PC-9 (cell line): ENCODE measurements around the gene CFAP61. TPM values are rescaled to one million over a fixed set of nuclear protein-coding genes. Genes with fewer than 3 reads are reported as not detected.

Experiments
- BruUV-seq: library from RNA; stranded (reverse); fragments of 400-500 nt; replicated peaks from 2 replicates; lab custom pipeline; 2021; lab: Mats Ljungman, UMichigan
- CTCF ChIA-PET: fragments of 300-600 bp; sonication (Branson Sonifier 250); formaldehyde crosslinking; loops from one replicate; lab custom pipeline; 2022; ENCODE audit warnings: antibody characterized with exemption; lab: Charles Lee
- POLR2A ChIA-PET: fragments of 300-600 bp; sonication (Branson Sonifier 250); formaldehyde crosslinking; loops from one replicate; lab custom pipeline; 2022; ENCODE audit warnings: antibody characterized with exemption; ENCODE audit not compliant: unreplicated experiment; lab: Charles Lee
- DNase-seq, 2 experiments: peaks; one replicate each; pipeline versions ENCODE4 v3.0.0 to v3.0.0-alpha.2; 2015 to 2022; ENCODE audit warnings: mixed read lengths in 1 of 2
- H2AFZ ChIP-seq: fragments of 200-600 bp; sonication (generic); 2 replicates; pipeline ENCODE4 v1.8.1; 2017; ENCODE audit warnings: antibody characterized with exemption
- H3F3A ChIP-seq: fragments of 200-600 bp; sonication (generic); 2 replicates; pipeline ENCODE4 v1.8.1; 2017; ENCODE audit warnings: antibody characterized with exemption, mild to moderate bottlenecking, low read depth; ENCODE audit not compliant: insufficient read depth
- H3K27ac ChIP-seq: fragments of 200-600 bp; sonication (generic); 2 replicates; pipeline ENCODE4 v1.6.1; 2016; ENCODE audit warnings: mixed run types
- H3K27me3 ChIP-seq: fragments of 200-600 bp; sonication (generic); 2 replicates; pipeline ENCODE4 v1.6.1; 2016; ENCODE audit warnings: low read depth, mixed run types; ENCODE audit not compliant: insufficient read depth
- H3K36me3 ChIP-seq: fragments of 200-600 bp; sonication (generic); 2 replicates; pipeline ENCODE4 v1.6.1; 2016; ENCODE audit warnings: low read depth, mixed run types
- H3K4me1 ChIP-seq: fragments of 200-600 bp; sonication (generic); replicated peaks from 2 replicates; pipeline ENCODE4 v1.6.1; 2016; ENCODE audit warnings: mixed run types; ENCODE audit not compliant: insufficient read depth
- H3K4me2 ChIP-seq: fragments of 200-600 bp; sonication (generic); 2 replicates; pipeline ENCODE4 v1.6.1; 2017; ENCODE audit warnings: mixed run types
- H3K4me3 ChIP-seq: fragments of 200-600 bp; sonication (generic); 2 replicates; pipeline ENCODE4 v1.6.1; 2016; ENCODE audit warnings: mixed run types
- H3K79me2 ChIP-seq: fragments of 200-600 bp; sonication (generic); 2 replicates; pipeline ENCODE4 v1.6.1; 2017; ENCODE audit warnings: low read depth, mixed run types
- H3K9me2 ChIP-seq: fragments of 200-600 bp; sonication (generic); 2 replicates; pipeline ENCODE4 v1.8.1; 2017; ENCODE audit warnings: mild to moderate bottlenecking; ENCODE audit not compliant: insufficient read depth
- H3K9me3 ChIP-seq: fragments of 200-600 bp; sonication (generic); 2 replicates; pipeline ENCODE4 v1.8.1; 2016; ENCODE audit warnings: low read depth; ENCODE audit not compliant: insufficient read depth
- H4K20me1 ChIP-seq: fragments of 200-600 bp; sonication (generic); 2 replicates; pipeline ENCODE4 v1.8.1; 2017; ENCODE audit not compliant: insufficient read depth
- EZH2 ChIP-seq: fragments of 200-600 bp; sonication (generic); IDR thresholded peaks from 2 replicates; pipeline ENCODE4 v1.8.0; 2017; ENCODE audit warnings: antibody characterized with exemption, low read depth
- intact Hi-C: fragments of 100-400 bp; cut with micrococcal nuclease; formaldehyde crosslinking; loops from one replicate; pipeline ENCODE4 v1.10.0; 2022; ENCODE audit not compliant: unreplicated experiment
- total RNA-seq: library from RNA; stranded (reverse); gene quantifications from 2 replicates; pipeline ENCODE4 v1.2.3, GENCODE V29; 2021
- TF ChIP-seq, protein P1 (sequence below): fragments of 200-600 bp; sonication (generic); conservative IDR thresholded peaks from 2 replicates; pipeline ENCODE4 v1.6.1; 2017; ENCODE audit warnings: mixed run types, antibody characterized with exemption, mild to moderate bottlenecking, moderate library complexity

The CFAP61 gene
- total RNA-seq, 1 experiment from 2014 or later = 2.6 TPM

DNA sequence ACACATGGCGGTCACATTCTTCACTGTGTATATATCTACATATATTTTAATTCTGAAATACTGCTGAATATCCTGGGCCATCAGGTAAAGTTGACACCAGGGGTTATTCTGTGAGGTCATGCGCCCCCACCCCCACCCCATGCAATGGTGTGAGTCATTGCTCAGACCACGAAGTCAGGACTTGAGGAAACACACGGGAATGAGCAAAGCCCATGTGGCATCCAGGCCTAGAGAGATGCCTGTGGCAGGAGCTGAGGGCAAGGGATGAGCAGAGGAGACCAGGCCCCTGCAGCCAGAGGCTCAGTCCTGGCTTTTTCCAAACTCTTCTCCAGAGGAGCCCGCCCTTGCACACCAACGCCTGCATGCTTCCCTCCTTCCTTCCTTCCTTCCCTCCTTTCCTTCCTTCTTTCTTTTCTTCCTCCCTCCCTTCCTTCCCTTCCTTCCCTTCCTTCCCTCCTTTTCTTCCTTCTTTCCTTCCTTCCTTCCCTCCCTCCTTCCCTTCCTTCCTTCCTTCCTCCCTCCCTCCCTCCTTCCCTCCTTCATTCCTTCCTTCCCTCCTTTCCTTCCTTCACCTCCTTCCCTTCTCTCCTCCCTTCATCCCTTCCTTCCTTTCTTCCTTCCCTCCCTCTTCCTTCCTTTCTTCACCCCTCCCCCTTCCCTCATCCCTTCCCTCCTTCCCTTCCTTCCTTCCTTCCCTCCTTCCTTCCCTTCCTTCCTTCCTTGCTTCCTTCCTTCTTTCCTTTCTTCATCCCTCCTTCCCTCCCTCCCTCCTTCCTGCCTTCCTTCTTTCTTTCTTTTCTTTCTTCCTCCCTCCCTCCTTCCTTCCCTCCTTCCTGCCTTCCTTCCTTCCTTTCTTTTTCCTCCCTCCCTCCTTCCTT lies 243.5 kb downstream of the CFAP61 start:
- TF ChIP-seq, protein P1, sequence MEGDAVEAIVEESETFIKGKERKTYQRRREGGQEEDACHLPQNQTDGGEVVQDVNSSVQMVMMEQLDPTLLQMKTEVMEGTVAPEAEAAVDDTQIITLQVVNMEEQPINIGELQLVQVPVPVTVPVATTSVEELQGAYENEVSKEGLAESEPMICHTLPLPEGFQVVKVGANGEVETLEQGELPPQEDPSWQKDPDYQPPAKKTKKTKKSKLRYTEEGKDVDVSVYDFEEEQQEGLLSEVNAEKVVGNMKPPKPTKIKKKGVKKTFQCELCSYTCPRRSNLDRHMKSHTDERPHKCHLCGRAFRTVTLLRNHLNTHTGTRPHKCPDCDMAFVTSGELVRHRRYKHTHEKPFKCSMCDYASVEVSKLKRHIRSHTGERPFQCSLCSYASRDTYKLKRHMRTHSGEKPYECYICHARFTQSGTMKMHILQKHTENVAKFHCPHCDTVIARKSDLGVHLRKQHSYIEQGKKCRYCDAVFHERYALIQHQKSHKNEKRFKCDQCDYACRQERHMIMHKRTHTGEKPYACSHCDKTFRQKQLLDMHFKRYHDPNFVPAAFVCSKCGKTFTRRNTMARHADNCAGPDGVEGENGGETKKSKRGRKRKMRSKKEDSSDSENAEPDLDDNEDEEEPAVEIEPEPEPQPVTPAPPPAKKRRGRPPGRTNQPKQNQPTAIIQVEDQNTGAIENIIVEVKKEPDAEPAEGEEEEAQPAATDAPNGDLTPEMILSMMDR = no peak
- TF ChIP-seq EZH2 = no peak
- Histone ChIP-seq H3K4me3 (no peak overlapping the region), H3K9me3 (no peaks in the 10 kb centered on the region), H2AFZ (no peak overlapping the region), H3K9me2 (no peaks in the 10 kb centered on the region), H4K20me1 (no peaks in the 10 kb centered on the region), H3F3A (no peaks in the 10 kb centered on the region), H3K27ac (no peak overlapping the region), H3K79me2 (no peaks in the 10 kb centered on the region), H3K4me2 (no peak overlapping the region), H3K4me1 (no peaks in the 10 kb centered on the region), H3K36me3 (no peaks in the 10 kb centered on the region), H3K27me3 (peaks cover 40% of the 10 kb centered on the region)
- no TSS peak for BruUV-seq
- no peak for DNase-seq
- ChIA-PET POLR2A (no interaction called here), CTCF (no interaction called here)
- intact Hi-C loops = no loop called here

DNA sequence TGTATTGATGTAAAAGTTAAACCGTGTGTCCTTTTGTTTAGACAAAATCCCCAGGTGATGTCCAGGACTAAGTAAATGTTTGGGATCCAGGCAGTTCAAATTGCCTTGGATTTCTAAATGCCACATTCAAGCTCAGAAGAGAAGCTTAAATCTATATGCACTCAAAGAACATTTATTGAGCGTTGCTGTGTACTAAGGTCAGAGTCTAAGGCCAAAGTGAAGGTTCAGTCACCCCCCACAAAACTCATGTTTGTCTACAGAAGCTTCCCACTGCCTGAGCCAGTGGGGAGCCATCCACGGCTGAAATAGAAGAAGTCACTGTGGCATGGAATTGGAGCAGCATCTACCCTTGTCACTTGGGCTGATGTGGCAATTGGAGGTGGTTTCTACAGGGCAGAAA lies 244.8 kb downstream of the CFAP61 start:
- ChIA-PET CTCF (no interaction called here), POLR2A (no interaction called here)
- TF ChIP-seq, protein P1 = no peak
- no peak for TF ChIP-seq EZH2
- Histone ChIP-seq H3K9me3 (no peaks in the 10 kb centered on the region), H3K79me2 (no peaks in the 10 kb centered on the region), H3K4me1 (no peaks in the 10 kb centered on the region; the same call in 1 of the 2 replicates), H3K4me2 (no peak overlapping the region), H3K27me3 (peaks cover 53% of the 10 kb centered on the region), H3K4me3 (no peak overlapping the region), H3K9me2 (no peaks in the 10 kb centered on the region), H2AFZ (no peak overlapping the region), H3K27ac (no peak overlapping the region), H4K20me1 (no peaks in the 10 kb centered on the region), H3K36me3 (no peaks in the 10 kb centered on the region), H3F3A (no peaks in the 10 kb centered on the region)
- no TSS peak for BruUV-seq
- intact Hi-C loops = no loop called here
- DNase-seq = no peak

DNA sequence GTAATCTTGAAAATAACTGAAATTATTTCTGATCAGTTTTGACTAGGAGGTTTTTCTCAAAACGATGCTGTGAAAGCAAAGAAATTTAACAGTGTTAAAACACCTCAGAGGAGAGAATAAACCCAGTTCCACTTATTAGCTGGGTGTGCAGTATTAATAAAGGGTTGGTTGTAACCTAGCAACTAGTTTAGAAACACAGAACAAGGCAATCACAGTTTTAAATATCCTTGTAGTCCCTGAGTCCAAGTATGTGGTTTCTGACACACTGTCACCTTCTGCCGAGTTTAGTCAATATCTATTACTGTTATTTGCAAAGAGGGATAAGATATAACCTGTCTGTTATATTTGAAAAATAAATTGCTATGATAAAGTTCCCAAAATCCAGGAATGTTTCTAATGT lies 245.4 kb downstream of the CFAP61 start:
- Histone ChIP-seq H3K4me1 (no peaks in the 10 kb centered on the region; the same call in 1 of the 2 replicates), H3K9me2 (no peaks in the 10 kb centered on the region), H3K27me3 (peaks cover 57% of the 10 kb centered on the region), H3K9me3 (no peaks in the 10 kb centered on the region), H2AFZ (no peak overlapping the region), H3K4me3 (no peak overlapping the region), H3K4me2 (no peak overlapping the region), H3F3A (no peaks in the 10 kb centered on the region), H3K27ac (no peak overlapping the region), H3K36me3 (no peaks in the 10 kb centered on the region), H3K79me2 (no peaks in the 10 kb centered on the region), H4K20me1 (no peaks in the 10 kb centered on the region)
- intact Hi-C loops = no loop called here
- no peak for DNase-seq
- TF ChIP-seq EZH2 = no peak
- TF ChIP-seq, protein P1 = no peak
- no TSS peak for BruUV-seq
- ChIA-PET POLR2A (no interaction called here), CTCF (no interaction called here)
